Trophoblast cell (in vitro differentiated cells and primary cell): ENCODE data around the gene NACC1.
"Not testable (repeated sequence)": the region's sequence is repeated elsewhere in the genome, so short reads cannot be mapped to it uniquely, and the experiment has no call there.

Experiments used
- DNase-seq, 2 donors: peaks; one replicate each; pipeline ENCODE4 v3.0.0-alpha.2; 2016
- H2AFZ ChIP-seq: 2 replicates; pipeline ENCODE4 v1.6.1; 2013; ENCODE audit warnings: low read length, moderate library complexity, mild to moderate bottlenecking; ENCODE audit not compliant: insufficient read depth, poor library complexity
- H2AK5ac ChIP-seq: 2 replicates; pipeline ENCODE4 v1.6.1; 2013; ENCODE audit warnings: mild to moderate bottlenecking, low read length
- H2BK120ac ChIP-seq: 2 replicates; pipeline ENCODE4 v1.6.1; 2013; ENCODE audit warnings: low read length, mild to moderate bottlenecking, moderate library complexity; ENCODE audit not compliant: insufficient read depth, poor library complexity
- H2BK12ac ChIP-seq: 2 replicates; pipeline ENCODE4 v1.6.1; 2013; ENCODE audit warnings: mild to moderate bottlenecking, low read length, moderate library complexity
- H2BK5ac ChIP-seq: 2 replicates; pipeline ENCODE4 v1.6.1; 2013; ENCODE audit warnings: low read length, low read depth, moderate library complexity, mild to moderate bottlenecking; ENCODE audit not compliant: poor library complexity
- H3K14ac ChIP-seq: 2 replicates; pipeline ENCODE4 v1.6.1; 2013; ENCODE audit warnings: mild to moderate bottlenecking, low read length
- H3K18ac ChIP-seq: 2 replicates; pipeline ENCODE4 v1.6.1; 2013; ENCODE audit warnings: mild to moderate bottlenecking, low read length
- H3K23ac ChIP-seq: 2 replicates; pipeline ENCODE4 v1.6.1; 2013; ENCODE audit warnings: low read length
- H3K27ac ChIP-seq: 2 replicates; pipeline ENCODE4 v1.5.1; 2013; ENCODE audit warnings: low read depth, mild to moderate bottlenecking, inconsistent platforms, low read length, moderate library complexity
- H3K27me3 ChIP-seq: 2 replicates; pipeline ENCODE4 v1.6.1; 2013; ENCODE audit warnings: inconsistent platforms, mild to moderate bottlenecking, low read length, moderate library complexity; ENCODE audit not compliant: insufficient read depth
- H3K36me3 ChIP-seq, 2 experiments: 1 replicate in 1 of 2; 2 replicates in 1 of 2; pipeline ENCODE4 v1.6.1; 2013; ENCODE audit warnings: low read length in 2 of 2, mild to moderate bottlenecking in 2 of 2, moderate library complexity in 1 of 2; ENCODE audit not compliant: insufficient read depth in 2 of 2, control insufficient read depth in 1 of 2
- H3K4ac ChIP-seq: 2 replicates; pipeline ENCODE4 v1.6.1; 2013; ENCODE audit warnings: low read depth, mild to moderate bottlenecking, low read length, moderate library complexity
- H3K4me1 ChIP-seq, 2 experiments: 1 replicate in 1 of 2; 2 replicates in 1 of 2; pipeline ENCODE4 v1.6.1; 2013; ENCODE audit warnings: low read length in 2 of 2, mild to moderate bottlenecking in 2 of 2, moderate library complexity in 1 of 2; ENCODE audit not compliant: insufficient read depth in 2 of 2, control insufficient read depth in 1 of 2
- H3K4me2 ChIP-seq: 2 replicates; pipeline ENCODE4 v1.6.1; 2013; ENCODE audit warnings: inconsistent platforms, mild to moderate bottlenecking, low read length, moderate library complexity
- H3K4me3 ChIP-seq: 2 replicates; pipeline ENCODE4 v1.5.1; 2013; ENCODE audit warnings: mild to moderate bottlenecking, low read depth, low read length, inconsistent platforms
- H3K79me1 ChIP-seq: one replicate; pipeline ENCODE4 v1.6.1; 2013; ENCODE audit warnings: low read length
- H3K79me2 ChIP-seq: 2 replicates; pipeline ENCODE4 v1.6.1; 2013; ENCODE audit warnings: low read length, mild to moderate bottlenecking; ENCODE audit not compliant: control insufficient read depth, insufficient read depth, poor library complexity
- H3K9ac ChIP-seq: 2 replicates; pipeline ENCODE4 v1.6.1; 2013; ENCODE audit warnings: mild to moderate bottlenecking, low read length
- H3K9me3 ChIP-seq: 2 replicates; pipeline ENCODE4 v1.6.1; 2013; ENCODE audit warnings: low read depth, mild to moderate bottlenecking, control low read depth, inconsistent platforms, low read length; ENCODE audit not compliant: insufficient read depth
- H4K12ac ChIP-seq: 2 replicates; pipeline ENCODE4 v1.6.1; 2013; ENCODE audit warnings: low read depth, mild to moderate bottlenecking, low read length, moderate library complexity
- H4K8ac ChIP-seq: 2 replicates; pipeline ENCODE4 v1.6.1; 2013; ENCODE audit warnings: low read depth, mild to moderate bottlenecking, low read length, moderate library complexity
- H4K91ac ChIP-seq: one replicate; pipeline ENCODE4 v1.6.1; 2013; ENCODE audit warnings: low read depth, mild to moderate bottlenecking, low read length, moderate library complexity
- WGBS: extraction: QIAGEN DNeasy Blood & Tissue Kit; methylation state at CpG from one replicate; pipeline ENCODE4 v1.1.7; 2013; ENCODE audit warnings: missing lambda C conversion rate; ENCODE audit not compliant: insufficient read length, insufficient coverage; ENCODE audit errors: extremely low coverage; 5-methylcytosine and 5-hydroxymethylcytosine counted together

The NACC1 gene

GRCh38 chr19:13178291-13178690 is 60.2 kb downstream of the NACC1 start:
- not testable (repeated sequence) for H3K18ac ChIP-seq, H2BK5ac ChIP-seq, H4K8ac ChIP-seq, H2BK120ac ChIP-seq, H3K9me3 ChIP-seq, H2AK5ac ChIP-seq, H3K4me3 ChIP-seq, H3K14ac ChIP-seq, H3K4me2 ChIP-seq, H3K79me1 ChIP-seq, H2BK12ac ChIP-seq, H3K9ac ChIP-seq, H3K27ac ChIP-seq, H4K91ac ChIP-seq, DNase-seq, H4K12ac ChIP-seq, H2AFZ ChIP-seq, H3K79me2 ChIP-seq, H3K4ac ChIP-seq, H3K4me1 ChIP-seq, H3K23ac ChIP-seq, H3K36me3 ChIP-seq, H3K27me3 ChIP-seq
- WGBS: no CpG with 5 or more reads among the region's 10 CpGs

- Histone ChIP-seq H2BK12ac (no peak overlapping the region), H3K4me3 (no peak overlapping the region), H2AK5ac (no peak overlapping the region), H3K4me1 (no peaks in the 10 kb centered on the region), H2BK120ac (no peak overlapping the region), H3K27me3 (no peaks in the 10 kb centered on the region), H3K79me1 (no peaks in the 10 kb centered on the region), H3K23ac (no peak overlapping the region), H2AFZ (no peak overlapping the region), H3K79me2 (no peaks in the 10 kb centered on the region), H3K14ac (no peak overlapping the region), H2BK5ac (no peak overlapping the region), H4K91ac (peak overlapping the region; percentile 26), H3K27ac (no peak overlapping the region), H4K12ac (no peak overlapping the region), H3K9ac (no peak overlapping the region), H3K36me3 (no peaks in the 10 kb centered on the region), H3K4me2 (no peak overlapping the region), H3K9me3 (no peaks in the 10 kb centered on the region), H3K18ac (no peak overlapping the region), H3K4ac (no peak overlapping the region), H4K8ac (no peak overlapping the region)
- DNase-seq: no peak
- no CpG with 5 or more reads among the region's 16 CpGs for WGBS
Measured at GRCh38 chr19:13181747-13182388, 63.8 kb downstream of the NACC1 start.

GRCh38 chr19:13184926-13185325 is 66.9 kb downstream of the NACC1 start:
- no CpG with 5 or more reads among the region's 23 CpGs for WGBS

GRCh38 chr19:13185763-13186657 is 67.9 kb downstream of the NACC1 start:
- H3K23ac ChIP-seq, H4K12ac ChIP-seq, H3K9ac ChIP-seq, H3K4me3 ChIP-seq, H2AK5ac ChIP-seq, H3K18ac ChIP-seq, H4K91ac ChIP-seq, H3K14ac ChIP-seq, H3K4me1 ChIP-seq, H2BK5ac ChIP-seq, H3K27me3 ChIP-seq, H2AFZ ChIP-seq, DNase-seq, H3K79me1 ChIP-seq, H3K9me3 ChIP-seq, H3K79me2 ChIP-seq, H3K4me2 ChIP-seq, H4K8ac ChIP-seq, H2BK12ac ChIP-seq, H3K36me3 ChIP-seq, H3K27ac ChIP-seq, H3K4ac ChIP-seq: not testable (repeated sequence)
- H2BK120ac ChIP-seq: peak overlapping the region; percentile 16
- WGBS: no CpG with 5 or more reads among the region's 22 CpGs

More at GRCh38 chr19:13184926-13185325, 66.9 kb downstream of the NACC1 start:
- H2BK120ac ChIP-seq, H3K27ac ChIP-seq, H3K4me3 ChIP-seq, H3K27me3 ChIP-seq, H3K9ac ChIP-seq, H3K14ac ChIP-seq, DNase-seq, H3K79me2 ChIP-seq, H4K8ac ChIP-seq, H3K4me2 ChIP-seq, H3K79me1 ChIP-seq, H3K36me3 ChIP-seq, H2AK5ac ChIP-seq, H2BK5ac ChIP-seq, H2BK12ac ChIP-seq, H3K4ac ChIP-seq, H4K91ac ChIP-seq, H3K9me3 ChIP-seq, H3K18ac ChIP-seq, H3K23ac ChIP-seq, H2AFZ ChIP-seq, H4K12ac ChIP-seq, H3K4me1 ChIP-seq: not testable (repeated sequence)
